HG02840 (cell line): Measurements from ENCODE around the gene GPR45.

Experiments
- ATAC-seq: cut with Tn5 transposase; IDR thresholded peaks from one replicate; pipeline ENCODE4 v1.9.1; 2021; ENCODE audit warnings: mild to moderate bottlenecking, moderate library complexity, moderate number of reproducible peaks; ENCODE audit not compliant: unreplicated experiment, low FRiP score

Gene GPR45

GRCh38 chr2:105252271-105252670, 10.7 kb downstream of the GPR45 start:
- no peak for ATAC-seq

- ATAC-seq = no peak
Measured at GRCh38 chr2:105254531-105255210, 13.1 kb downstream of the GPR45 start.

- ATAC-seq = no peak
Measured at GRCh38 chr2:105255979-105256378, 14.4 kb downstream of the GPR45 start.

GRCh38 chr2:105256431-105257047, 15.0 kb downstream of the GPR45 start:
- ATAC-seq = no peak

- ATAC-seq = no peak
Measured at GRCh38 chr2:105257981-105258380, 16.4 kb downstream of the GPR45 start.

- ATAC-seq = no peak
Measured at GRCh38 chr2:105258835-105259350, 17.4 kb downstream of the GPR45 start.

GRCh38 chr2:105261061-105261460, 19.5 kb downstream of the GPR45 start:
- ATAC-seq = no peak

- ATAC-seq = no peak
Measured at GRCh38 chr2:105262651-105263091, 21.1 kb downstream of the GPR45 start.

- no peak for ATAC-seq
Measured at GRCh38 chr2:105269426-105269825, 27.9 kb downstream of the GPR45 start.

- ATAC-seq = no peak
Measured at GRCh38 chr2:105271393-105272045, 30.0 kb downstream of the GPR45 start.

GRCh38 chr2:105272176-105272575, 30.6 kb downstream of the GPR45 start:
- no peak for ATAC-seq

GRCh38 chr2:105274046-105274445, 32.5 kb downstream of the GPR45 start:
- ATAC-seq = no peak

- ATAC-seq = no peak
Measured at GRCh38 chr2:105278654-105279053, 37.1 kb downstream of the GPR45 start.

- ATAC-seq = no peak
Measured at GRCh38 chr2:105279126-105279525, 37.6 kb downstream of the GPR45 start.

GRCh38 chr2:105280281-105280680, 38.7 kb downstream of the GPR45 start:
- no peak for ATAC-seq

GRCh38 chr2:105283532-105283931, 42.0 kb downstream of the GPR45 start:
- no peak for ATAC-seq

GRCh38 chr2:105287692-105288091, 46.1 kb downstream of the GPR45 start:
- ATAC-seq = no peak

GRCh38 chr2:105288133-105288532, 46.6 kb downstream of the GPR45 start:
- ATAC-seq = no peak

- no peak for ATAC-seq
Measured at GRCh38 chr2:105290981-105291660, 49.6 kb downstream of the GPR45 start.

- no peak for ATAC-seq
Measured at GRCh38 chr2:105291981-105292380, 50.4 kb downstream of the GPR45 start.
